ENCODE data around the gene KRT40. TPM values are rescaled to one million over a fixed set of nuclear protein-coding genes. Genes with fewer than 3 reads are reported as not detected.
"Not testable (repeated sequence)": the region's sequence is repeated elsewhere in the genome, so short reads cannot be mapped to it uniquely, and the experiment has no call there.

KRT40 gene
- polyA plus RNA-seq, 6 donors from 2014 or later = not detected

DNA sequence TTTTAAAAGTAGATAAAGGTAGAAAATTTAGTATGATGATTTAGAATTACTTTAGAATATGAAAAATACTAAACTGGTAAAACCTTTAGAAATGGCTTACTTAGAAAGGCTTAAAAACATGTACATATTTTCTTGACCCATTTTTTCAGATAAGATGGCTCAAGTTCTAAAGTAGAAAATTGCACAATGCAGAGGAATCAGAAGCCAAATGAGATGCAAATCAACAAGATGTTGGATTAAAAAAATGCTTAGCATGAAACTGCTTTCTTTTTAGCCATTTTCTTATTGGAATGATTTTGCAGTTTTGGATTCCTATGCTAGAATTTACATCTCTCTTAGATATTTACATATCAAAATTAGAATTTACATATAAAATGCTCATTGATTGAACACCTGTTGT lies 26.3 kb upstream of the KRT40 start:
- Mint-ChIP-seq H3K27ac (peak overlapping the region in 1 of 6 donors; percentile 12), H3K36me3 (no peaks in the 10 kb centered on the region), H3K4me3 (no peak overlapping the region), H3K4me1 (peaks cover 2 to 6% (median 3%) of the 10 kb centered on the region in 3 donors), H3K27me3 (peaks cover 0 to 15% (median 0%) of the 10 kb centered on the region in 3 donors), H3K9me3 (no peaks in the 10 kb centered on the region)
- DNase-seq = no peak
- no peak for ATAC-seq (ENCODE audit: low read depth in 2 of 2)

DNA sequence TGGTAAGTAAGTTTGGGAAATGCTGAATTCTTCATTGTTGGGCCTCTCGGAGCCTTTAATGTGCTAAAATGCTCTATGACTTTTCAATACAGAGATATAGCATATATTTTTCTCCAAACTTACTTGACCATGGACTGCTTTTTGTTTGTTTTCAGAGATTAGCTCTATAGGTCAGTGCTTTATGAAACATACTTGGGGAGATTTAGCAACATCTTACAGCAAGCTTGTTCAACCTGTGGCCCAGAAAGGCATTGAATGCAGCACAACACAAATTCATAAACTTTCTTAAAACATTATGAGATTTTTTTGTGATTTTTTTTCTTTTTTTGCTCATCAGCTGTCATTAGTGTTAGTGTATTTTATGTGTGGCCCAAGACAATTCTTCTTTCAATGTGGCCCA lies 25.8 kb upstream of the KRT40 start:
- peaks cover 0 to 12% (median 0%) of the 10 kb centered on the region in 3 donors for H3K27me3 Mint-ChIP-seq
- DNase-seq (no peak), ATAC-seq (ENCODE audit: low read depth in 2 of 2) (no peak)
- no peak overlapping the region for H3K27ac Mint-ChIP-seq
- no peaks in the 10 kb centered on the region for H3K36me3 Mint-ChIP-seq
- H3K4me1 Mint-ChIP-seq = peaks cover 0 to 1% (median 0%) of the 10 kb centered on the region in 3 donors
- H3K9me3 Mint-ChIP-seq = no peaks in the 10 kb centered on the region
- no peak overlapping the region for H3K4me3 Mint-ChIP-seq

- ATAC-seq (ENCODE audit: low read depth in 2 of 2) (no peak), DNase-seq (no peak)
- H3K9me3 Mint-ChIP-seq = no peaks in the 10 kb centered on the region
- no peaks in the 10 kb centered on the region for H3K36me3 Mint-ChIP-seq
- H3K27me3 Mint-ChIP-seq = peaks cover 0 to 16% (median 3%) of the 10 kb centered on the region in 3 donors
- H3K4me1 Mint-ChIP-seq = no peaks in the 10 kb centered on the region
- no peak overlapping the region for H3K4me3 Mint-ChIP-seq
- no peak overlapping the region for H3K27ac Mint-ChIP-seq
Measured at GRCh38 chr17:41009301-41009760, 25.2 kb upstream of the KRT40 start.

DNA sequence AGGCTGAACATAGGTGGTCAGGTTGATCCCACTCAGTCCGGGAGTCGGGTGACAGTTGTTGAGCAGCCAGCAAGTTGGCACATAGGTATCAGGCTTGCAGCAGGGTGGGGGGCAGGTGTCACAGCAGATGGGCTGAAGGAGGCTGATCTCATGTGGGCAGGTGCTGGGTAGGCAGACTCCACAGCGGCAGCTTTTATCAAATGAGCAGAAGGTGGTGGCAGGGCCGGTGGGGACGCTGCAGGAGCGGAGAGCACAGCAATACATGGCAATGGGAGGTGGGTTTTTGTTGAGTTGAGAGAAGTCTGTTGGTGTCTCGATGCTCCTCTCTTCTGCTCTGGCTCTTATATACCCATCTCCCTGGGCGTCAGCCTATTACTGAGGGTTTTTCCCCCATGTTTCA lies 24.7 kb upstream of the KRT40 start, which contains the start of gene KRTAP3-1:
TSS of gene KRTAP3-1 (minus strand) at position 318 of the 400 bp plus-strand sequence. CDS start at position 264, 54 bp downstream.
- H3K27me3 Mint-ChIP-seq = peaks cover 0 to 22% (median 8%) of the 10 kb centered on the region in 3 donors
- H3K4me1 Mint-ChIP-seq = no peaks in the 10 kb centered on the region
- DNase-seq (no peak), ATAC-seq (ENCODE audit: low read depth in 2 of 2) (no peak)
- no peaks in the 10 kb centered on the region for H3K9me3 Mint-ChIP-seq
- H3K4me3 Mint-ChIP-seq = no peak within 1 kb of the TSS
- H3K36me3 Mint-ChIP-seq = no peaks in the 10 kb centered on the region
- H3K27ac Mint-ChIP-seq = no peak within 1 kb of the TSS

DNA sequence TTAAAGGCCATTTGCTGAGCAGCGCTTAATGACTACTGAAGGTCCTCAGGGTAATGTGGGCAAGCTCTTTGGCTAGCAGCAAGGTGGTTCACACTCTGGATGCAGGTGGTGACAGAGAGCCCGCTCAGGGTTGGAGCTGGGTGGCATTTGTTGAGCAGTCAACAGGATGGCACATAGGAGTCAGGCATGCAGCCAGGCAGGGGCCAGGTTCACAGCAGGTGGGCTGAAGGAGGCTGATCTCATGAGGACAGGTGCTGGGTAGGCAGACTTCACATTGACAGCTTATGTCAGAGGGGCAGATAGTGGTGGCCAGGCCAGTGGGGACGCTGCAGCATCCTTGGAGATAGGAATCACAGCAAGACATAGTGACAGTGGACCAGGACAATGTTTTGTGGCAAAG lies 20.3 kb upstream of the KRT40 start:
- Mint-ChIP-seq H3K27ac (no peak overlapping the region), H3K27me3 (peaks cover 21 to 34% (median 27%) of the 10 kb centered on the region in 3 donors), H3K4me1 (no peaks in the 10 kb centered on the region), H3K4me3 (no peak overlapping the region), H3K9me3 (peaks cover 0 to 2% (median 0%) of the 10 kb centered on the region in 7 donors), H3K36me3 (no peaks in the 10 kb centered on the region)
- DNase-seq (no peak), ATAC-seq (ENCODE audit: low read depth in 2 of 2) (no peak)

DNA sequence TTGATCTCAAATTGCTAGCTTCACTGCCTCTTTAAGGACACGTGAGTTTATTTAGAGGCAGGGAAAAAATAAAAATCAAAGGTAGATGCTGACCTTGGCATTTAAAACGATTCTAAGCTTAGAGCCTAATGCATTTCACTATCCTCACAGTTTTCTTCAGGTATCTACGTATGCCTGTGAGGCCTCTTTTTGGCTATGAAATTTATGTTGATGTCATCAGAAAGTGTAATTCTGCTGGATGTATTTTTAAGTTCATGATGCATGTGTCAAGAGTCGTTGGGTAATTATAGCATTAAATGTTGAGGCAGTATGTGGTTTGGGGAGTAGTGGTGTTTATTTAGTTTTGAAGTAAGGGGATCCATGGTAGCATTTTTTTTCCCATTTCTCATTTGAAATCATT lies 19.8 kb upstream of the KRT40 start:
- Mint-ChIP-seq H3K27ac (peak overlapping the region in 1 of 6 donors; percentile 14), H3K9me3 (peaks cover 0 to 3% (median 0%) of the 10 kb centered on the region in 7 donors), H3K36me3 (no peaks in the 10 kb centered on the region), H3K4me3 (no peak overlapping the region), H3K4me1 (no peaks in the 10 kb centered on the region), H3K27me3 (peaks cover 21 to 38% (median 31%) of the 10 kb centered on the region in 3 donors)
- ATAC-seq (ENCODE audit: low read depth in 2 of 2) (no peak), DNase-seq (no peak)

- Mint-ChIP-seq H3K27me3 (peaks cover 21 to 48% (median 31%) of the 10 kb centered on the region in 3 donors), H3K27ac (no peak overlapping the region), H3K4me3 (no peak overlapping the region), H3K36me3 (no peaks in the 10 kb centered on the region), H3K4me1 (no peaks in the 10 kb centered on the region), H3K9me3 (peaks cover 0 to 3% (median 0%) of the 10 kb centered on the region in 7 donors)
- DNase-seq (no peak), ATAC-seq (ENCODE audit: low read depth in 2 of 2) (no peak)
Measured at GRCh38 chr17:41002814-41003213, 18.7 kb upstream of the KRT40 start.

DNA sequence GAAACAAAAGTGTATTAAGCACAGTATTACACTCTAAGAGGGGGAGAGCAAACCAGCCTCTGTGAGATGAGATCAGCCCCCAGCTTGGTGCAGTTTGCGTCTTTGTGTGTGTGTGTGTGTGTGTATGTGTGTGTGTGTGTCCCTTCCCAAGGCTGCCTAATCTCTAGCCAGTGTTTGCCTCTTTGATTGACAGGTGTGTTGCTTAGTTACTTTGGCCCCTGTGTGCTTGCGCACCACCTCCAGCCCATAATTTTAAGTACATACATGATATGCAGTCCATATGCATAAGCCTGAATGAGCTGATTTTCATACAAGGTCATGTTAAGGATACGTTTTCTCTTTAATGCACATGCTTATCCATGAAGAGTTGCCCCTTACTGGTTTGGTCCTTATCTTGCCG lies 17.7 kb upstream of the KRT40 start:
- H3K4me1 Mint-ChIP-seq = no peaks in the 10 kb centered on the region
- peaks cover 30 to 59% (median 40%) of the 10 kb centered on the region in 3 donors for H3K27me3 Mint-ChIP-seq
- H3K27ac Mint-ChIP-seq = no peak overlapping the region
- H3K4me3 Mint-ChIP-seq = no peak overlapping the region
- peaks cover 0 to 3% (median 0%) of the 10 kb centered on the region in 7 donors for H3K9me3 Mint-ChIP-seq
- ATAC-seq (ENCODE audit: low read depth in 2 of 2) (no peak), DNase-seq (no peak)
- no peaks in the 10 kb centered on the region for H3K36me3 Mint-ChIP-seq

DNA sequence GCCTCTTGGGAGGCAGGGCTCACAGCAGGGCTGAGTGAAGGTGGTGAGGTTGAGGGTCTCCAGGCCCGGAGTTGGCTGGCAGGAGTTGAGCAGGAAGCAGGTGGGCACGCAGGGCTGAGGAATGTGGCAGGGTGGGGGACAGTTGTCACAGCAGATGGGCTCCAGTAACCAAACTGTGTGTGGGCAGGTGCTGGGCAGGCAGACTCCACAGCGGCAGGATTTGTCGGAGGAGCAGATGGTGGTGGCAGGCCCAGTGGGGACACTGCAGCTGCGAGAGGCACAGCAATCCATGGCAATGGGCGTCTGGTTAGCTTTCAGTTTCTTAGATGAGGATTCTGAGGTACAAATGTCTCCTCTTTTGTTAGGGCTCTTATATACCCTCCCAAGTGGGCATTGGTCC lies 15.4 kb upstream of the KRT40 start, which contains the start of gene KRTAP3-2:
TSS of gene KRTAP3-2 (minus strand) at position 344 of the 400 bp plus-strand sequence. CDS start at position 291, 53 bp downstream.
- H3K36me3 Mint-ChIP-seq; H3K27ac Mint-ChIP-seq; ATAC-seq (ENCODE audit: low read depth in 2 of 2); DNase-seq; H3K4me1 Mint-ChIP-seq; H3K9me3 Mint-ChIP-seq; H3K4me3 Mint-ChIP-seq: not testable (repeated sequence)
- H3K27me3 Mint-ChIP-seq = peaks cover 38 to 70% (median 49%) of the 10 kb centered on the region in 3 donors

DNA sequence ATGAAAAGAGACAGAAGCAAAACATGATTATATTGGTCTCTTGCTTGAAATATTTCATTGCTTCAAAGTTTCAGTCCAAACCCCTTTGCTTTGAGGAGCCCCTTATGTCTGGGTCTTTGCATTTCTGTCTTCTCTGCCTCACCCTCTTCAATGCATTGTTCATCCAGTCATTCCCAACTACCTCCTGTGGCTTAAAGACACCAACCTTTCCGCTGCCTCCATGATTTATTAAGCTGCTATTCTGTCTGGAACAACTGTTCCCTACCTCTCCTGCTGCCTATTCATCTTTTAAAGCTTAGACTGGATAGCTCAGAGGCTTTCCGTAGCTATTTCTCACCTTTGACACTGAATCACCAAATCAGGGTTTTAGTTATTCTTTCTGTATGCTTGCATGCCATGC lies 13.2 kb upstream of the KRT40 start:
- no peak for DNase-seq
- no peak overlapping the region for H3K27ac Mint-ChIP-seq
- H3K36me3 Mint-ChIP-seq = no peaks in the 10 kb centered on the region
- H3K4me3 Mint-ChIP-seq = no peak overlapping the region
- H3K9me3 Mint-ChIP-seq = peaks cover 0 to 3% (median 0%) of the 10 kb centered on the region in 7 donors
- ATAC-seq (ENCODE audit: low read depth in 2 of 2) = no peak
- H3K4me1 Mint-ChIP-seq = no peaks in the 10 kb centered on the region
- H3K27me3 Mint-ChIP-seq = peaks cover 42 to 70% (median 56%) of the 10 kb centered on the region in 3 donors

DNA sequence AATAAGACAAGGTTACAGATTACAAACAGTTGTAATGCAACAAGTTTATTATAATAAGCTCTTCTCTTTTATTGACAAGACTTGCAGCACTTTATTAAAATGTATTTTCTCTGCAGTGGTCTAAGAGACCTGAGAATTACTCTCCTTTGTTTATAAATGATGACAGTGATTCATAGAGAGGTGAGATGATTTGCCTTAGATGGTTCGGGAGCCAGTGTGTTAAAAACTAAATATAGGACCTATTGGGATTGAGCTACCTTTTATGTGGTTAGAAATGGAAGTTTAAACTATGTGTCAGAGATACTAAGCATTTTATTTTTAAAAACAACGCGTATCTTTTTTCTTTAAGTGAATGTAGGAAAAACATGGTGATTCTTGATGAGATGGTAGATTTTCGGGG lies 12.7 kb upstream of the KRT40 start:
- DNase-seq (no peak), ATAC-seq (ENCODE audit: low read depth in 2 of 2) (no peak)
- H3K4me1 Mint-ChIP-seq = no peaks in the 10 kb centered on the region
- H3K27ac Mint-ChIP-seq = no peak overlapping the region
- H3K4me3 Mint-ChIP-seq = no peak overlapping the region
- no peaks in the 10 kb centered on the region for H3K36me3 Mint-ChIP-seq
- peaks cover 0 to 3% (median 0%) of the 10 kb centered on the region in 7 donors for H3K9me3 Mint-ChIP-seq
- peaks cover 37 to 70% (median 62%) of the 10 kb centered on the region in 3 donors for H3K27me3 Mint-ChIP-seq

DNA sequence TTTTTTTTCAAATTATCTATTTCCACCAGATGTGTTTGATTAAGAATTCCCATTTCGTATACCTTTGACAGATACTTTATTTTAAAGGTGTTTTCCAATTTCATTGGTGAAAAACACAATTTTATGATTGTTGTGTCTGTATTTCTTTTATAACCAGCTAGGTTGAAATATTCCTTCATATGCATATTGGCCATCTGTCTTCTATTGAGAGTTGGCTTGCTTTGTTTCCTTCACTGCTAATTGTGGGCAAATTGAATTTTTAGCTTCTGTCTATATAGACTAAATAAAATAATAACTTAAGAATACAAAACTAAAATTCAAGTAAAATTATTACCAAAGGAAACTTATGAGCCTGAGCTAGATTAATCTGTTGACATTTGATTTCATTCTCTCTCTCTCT lies 11.0 kb upstream of the KRT40 start:
- no peaks in the 10 kb centered on the region for H3K4me1 Mint-ChIP-seq
- peaks cover 0 to 8% (median 0%) of the 10 kb centered on the region in 7 donors for H3K9me3 Mint-ChIP-seq
- no peak overlapping the region for H3K27ac Mint-ChIP-seq
- H3K36me3 Mint-ChIP-seq = no peaks in the 10 kb centered on the region
- no peak for ATAC-seq (ENCODE audit: low read depth in 2 of 2)
- peaks cover 35 to 61% (median 56%) of the 10 kb centered on the region in 3 donors for H3K27me3 Mint-ChIP-seq
- no peak for DNase-seq
- no peak overlapping the region for H3K4me3 Mint-ChIP-seq

- Mint-ChIP-seq H3K27ac (peak within 1 kb of the TSS in 3 of 6 donors; percentile 6 to 94 (median 37)), H3K4me1 (no peaks in the 10 kb centered on the region), H3K4me3 (no peak within 1 kb of the TSS), H3K27me3 (peaks cover 35 to 52% (median 46%) of the 10 kb centered on the region in 3 donors), H3K9me3 (peaks cover 0 to 5% (median 0%) of the 10 kb centered on the region in 7 donors), H3K36me3 (no peaks in the 10 kb centered on the region)
- DNase-seq (no peak), ATAC-seq (ENCODE audit: low read depth in 2 of 2) (no peak)
Measured at GRCh38 chr17:40993839-40994238, 9.7 kb upstream of the KRT40 start, which contains the start of gene KRTAP3-3. KRTAP3-3 (minus strand) TSS chr17:40994164; CDS start chr17:40994097, 67 bp downstream.

DNA sequence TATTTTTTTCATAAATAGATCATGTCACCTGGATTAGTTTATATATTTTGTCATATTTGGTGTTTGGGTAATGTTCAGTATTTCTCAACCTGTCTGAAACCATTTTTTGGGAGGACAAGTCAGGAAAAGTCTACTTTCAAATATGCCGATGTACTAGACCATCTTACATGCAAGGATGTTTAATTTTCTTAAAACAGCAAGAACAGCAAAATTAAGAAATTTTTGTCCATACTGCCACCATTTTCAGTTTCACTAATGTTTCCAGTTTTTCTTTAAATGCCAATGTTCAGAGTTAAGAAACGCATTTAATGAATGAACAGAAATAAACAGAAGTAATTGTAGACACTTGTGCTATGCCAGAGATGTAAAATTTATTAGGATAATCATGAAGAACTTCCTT lies 9.0 kb upstream of the KRT40 start:
- Mint-ChIP-seq H3K9me3 (peaks cover 0 to 5% (median 0%) of the 10 kb centered on the region in 7 donors), H3K4me3 (no peak overlapping the region), H3K4me1 (no peaks in the 10 kb centered on the region), H3K36me3 (no peaks in the 10 kb centered on the region), H3K27ac (no peak overlapping the region), H3K27me3 (peaks cover 35 to 46% (median 42%) of the 10 kb centered on the region in 3 donors)
- no peak for DNase-seq
- ATAC-seq (ENCODE audit: low read depth in 2 of 2) = no peak

Measured in naive B cell (primary cell).